ENCODE results near the gene GCFC2. TPM values are rescaled to one million over a fixed set of nuclear protein-coding genes. Genes with fewer than 3 reads are reported as not detected.
A peak's percentile ranks its signal among the peaks of the same experiment; 100 is the strongest.

Gene GCFC2
- total RNA-seq (2012; rRNA removed) = 19.8 and 21.2 TPM in 2 replicates

- peak within 1 kb of the TSS; percentile 92 for H3K9ac ChIP-seq (ENCODE audit: low read depth, low read length)
- H3K4me3 ChIP-seq (ENCODE audit: low read length) = peak within 1 kb of the TSS; percentile 74
- H3K4me1 ChIP-seq (ENCODE audit: control insufficient read depth, insufficient read depth, low read length) = peaks cover 29% of the 10 kb centered on the region
Measured at GRCh38 chr2:75710577-75711253, at the start of gene GCFC2. GCFC2 (minus strand) TSS chr2:75710915; CDS start chr2:75710855, 60 bp downstream.

GRCh38 chr2:75752828-75753227 lies 42.1 kb upstream of the GCFC2 start:
- H3K4me3 ChIP-seq (ENCODE audit: low read length) = no peak overlapping the region
- H3K36me3 ChIP-seq (ENCODE audit: insufficient read depth, low read length) = no peaks in the 10 kb centered on the region
- no peaks in the 10 kb centered on the region for H3K9me3 ChIP-seq (replicated peaks; ENCODE audit: low read length)
- H3K4me2 ChIP-seq (ENCODE audit: low read length) = no peak overlapping the region
- peaks cover 6% of the 10 kb centered on the region for H3K27me3 ChIP-seq (ENCODE audit: control insufficient read depth, insufficient read depth, low read length)
- no peak overlapping the region for H3K9ac ChIP-seq (ENCODE audit: low read depth, low read length)
- no peaks in the 10 kb centered on the region for H3K4me1 ChIP-seq (ENCODE audit: control insufficient read depth, insufficient read depth, low read length)

More at GRCh38 chr2:75710577-75711253, at the start of gene GCFC2:
- H3K9me3 ChIP-seq (replicated peaks; ENCODE audit: low read length) = no peaks in the 10 kb centered on the region
- H3K36me3 ChIP-seq (ENCODE audit: insufficient read depth, low read length) = no peaks in the 10 kb centered on the region
- no peaks in the 10 kb centered on the region for H3K27me3 ChIP-seq (ENCODE audit: control insufficient read depth, insufficient read depth, low read length)
- peak within 1 kb of the TSS; percentile 81 for H3K4me2 ChIP-seq (ENCODE audit: low read length)

- H3K36me3 ChIP-seq (ENCODE audit: insufficient read depth, low read length) = no peaks in the 10 kb centered on the region
- H3K4me1 ChIP-seq (ENCODE audit: control insufficient read depth, insufficient read depth, low read length) = no peaks in the 10 kb centered on the region
- no peaks in the 10 kb centered on the region for H3K9me3 ChIP-seq (replicated peaks; ENCODE audit: low read length)
- H3K4me2 ChIP-seq (ENCODE audit: low read length) = no peak overlapping the region
- peaks cover 6% of the 10 kb centered on the region for H3K27me3 ChIP-seq (ENCODE audit: control insufficient read depth, insufficient read depth, low read length)
- H3K4me3 ChIP-seq (ENCODE audit: low read length) = no peak overlapping the region
- H3K9ac ChIP-seq (ENCODE audit: low read depth, low read length) = no peak overlapping the region
Measured at GRCh38 chr2:75751824-75752468, 41.2 kb upstream of the GCFC2 start.

DNA sequence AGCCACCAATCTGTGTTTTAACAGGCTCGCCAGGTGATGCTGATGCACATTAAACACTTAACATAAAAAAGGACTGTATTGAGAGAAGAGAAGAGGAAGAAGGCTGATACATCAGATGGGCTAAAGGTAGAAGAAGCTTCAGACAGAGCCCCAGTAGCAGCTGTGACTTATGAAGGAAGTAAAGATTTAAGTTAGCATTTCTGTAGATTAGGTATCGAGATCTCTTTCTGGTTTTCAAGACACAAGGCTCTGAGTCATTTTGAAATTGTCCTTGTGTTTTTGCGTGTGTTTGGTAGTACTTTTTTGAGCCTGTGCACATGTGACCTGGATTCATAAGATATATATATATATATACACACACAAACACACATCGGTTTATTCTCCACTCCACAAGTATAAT lies 40.6 kb upstream of the GCFC2 start:
- Histone ChIP-seq H3K27me3 (ENCODE audit: control insufficient read depth, insufficient read depth, low read length) (peaks cover 6% of the 10 kb centered on the region), H3K4me3 (ENCODE audit: low read length) (no peak overlapping the region), H3K9me3 (replicated peaks; ENCODE audit: low read length) (no peaks in the 10 kb centered on the region), H3K9ac (ENCODE audit: low read depth, low read length) (no peak overlapping the region), H3K4me1 (ENCODE audit: control insufficient read depth, insufficient read depth, low read length) (no peaks in the 10 kb centered on the region), H3K4me2 (ENCODE audit: low read length) (no peak overlapping the region), H3K36me3 (ENCODE audit: insufficient read depth, low read length) (no peaks in the 10 kb centered on the region)

- no peak overlapping the region for H3K9ac ChIP-seq (ENCODE audit: low read depth, low read length)
- H3K4me1 ChIP-seq (ENCODE audit: control insufficient read depth, insufficient read depth, low read length) = no peaks in the 10 kb centered on the region
- H3K36me3 ChIP-seq (ENCODE audit: insufficient read depth, low read length) = no peaks in the 10 kb centered on the region
- no peak overlapping the region for H3K4me3 ChIP-seq (ENCODE audit: low read length)
- H3K4me2 ChIP-seq (ENCODE audit: low read length) = no peak overlapping the region
- H3K9me3 ChIP-seq (replicated peaks; ENCODE audit: low read length) = no peaks in the 10 kb centered on the region
- peaks cover 8% of the 10 kb centered on the region for H3K27me3 ChIP-seq (ENCODE audit: control insufficient read depth, insufficient read depth, low read length)
Measured at GRCh38 chr2:75737961-75738360, 27.2 kb upstream of the GCFC2 start.

- no peak overlapping the region for H3K4me3 ChIP-seq (ENCODE audit: low read length)
- H3K4me2 ChIP-seq (ENCODE audit: low read length) = no peak overlapping the region
Measured at GRCh38 chr2:75736276-75736675, 25.6 kb upstream of the GCFC2 start.

GRCh38 chr2:75729861-75730260 lies 19.1 kb upstream of the GCFC2 start:
- Histone ChIP-seq H3K9ac (ENCODE audit: low read depth, low read length) (no peak overlapping the region), H3K4me3 (ENCODE audit: low read length) (no peak overlapping the region), H3K36me3 (ENCODE audit: insufficient read depth, low read length) (no peaks in the 10 kb centered on the region), H3K4me2 (ENCODE audit: low read length) (no peak overlapping the region), H3K4me1 (ENCODE audit: control insufficient read depth, insufficient read depth, low read length) (no peaks in the 10 kb centered on the region), H3K27me3 (ENCODE audit: control insufficient read depth, insufficient read depth, low read length) (peaks cover 42% of the 10 kb centered on the region), H3K9me3 (replicated peaks; ENCODE audit: low read length) (no peaks in the 10 kb centered on the region)

More at GRCh38 chr2:75736276-75736675, 25.6 kb upstream of the GCFC2 start:
- Histone ChIP-seq H3K9ac (ENCODE audit: low read depth, low read length) (no peak overlapping the region), H3K9me3 (replicated peaks; ENCODE audit: low read length) (no peaks in the 10 kb centered on the region), H3K36me3 (ENCODE audit: insufficient read depth, low read length) (no peaks in the 10 kb centered on the region), H3K4me1 (ENCODE audit: control insufficient read depth, insufficient read depth, low read length) (no peaks in the 10 kb centered on the region), H3K27me3 (ENCODE audit: control insufficient read depth, insufficient read depth, low read length) (peaks cover 18% of the 10 kb centered on the region)

- peaks cover 42% of the 10 kb centered on the region for H3K27me3 ChIP-seq (ENCODE audit: control insufficient read depth, insufficient read depth, low read length)
- no peak overlapping the region for H3K9ac ChIP-seq (ENCODE audit: low read depth, low read length)
- H3K4me3 ChIP-seq (ENCODE audit: low read length) = no peak overlapping the region
- H3K9me3 ChIP-seq (replicated peaks; ENCODE audit: low read length) = no peaks in the 10 kb centered on the region
- no peak overlapping the region for H3K4me2 ChIP-seq (ENCODE audit: low read length)
- no peaks in the 10 kb centered on the region for H3K4me1 ChIP-seq (ENCODE audit: control insufficient read depth, insufficient read depth, low read length)
- H3K36me3 ChIP-seq (ENCODE audit: insufficient read depth, low read length) = no peaks in the 10 kb centered on the region
Measured at GRCh38 chr2:75728614-75729419, 18.1 kb upstream of the GCFC2 start.

- H3K4me2 ChIP-seq (ENCODE audit: low read length) = no peak overlapping the region
- no peak overlapping the region for H3K9ac ChIP-seq (ENCODE audit: low read depth, low read length)
- H3K36me3 ChIP-seq (ENCODE audit: insufficient read depth, low read length) = no peaks in the 10 kb centered on the region
- no peaks in the 10 kb centered on the region for H3K4me1 ChIP-seq (ENCODE audit: control insufficient read depth, insufficient read depth, low read length)
- H3K9me3 ChIP-seq (replicated peaks; ENCODE audit: low read length) = no peaks in the 10 kb centered on the region
- peaks cover 38% of the 10 kb centered on the region for H3K27me3 ChIP-seq (ENCODE audit: control insufficient read depth, insufficient read depth, low read length)
- H3K4me3 ChIP-seq (ENCODE audit: low read length) = no peak overlapping the region
Measured at GRCh38 chr2:75722687-75723086, 12.0 kb upstream of the GCFC2 start.

DNA sequence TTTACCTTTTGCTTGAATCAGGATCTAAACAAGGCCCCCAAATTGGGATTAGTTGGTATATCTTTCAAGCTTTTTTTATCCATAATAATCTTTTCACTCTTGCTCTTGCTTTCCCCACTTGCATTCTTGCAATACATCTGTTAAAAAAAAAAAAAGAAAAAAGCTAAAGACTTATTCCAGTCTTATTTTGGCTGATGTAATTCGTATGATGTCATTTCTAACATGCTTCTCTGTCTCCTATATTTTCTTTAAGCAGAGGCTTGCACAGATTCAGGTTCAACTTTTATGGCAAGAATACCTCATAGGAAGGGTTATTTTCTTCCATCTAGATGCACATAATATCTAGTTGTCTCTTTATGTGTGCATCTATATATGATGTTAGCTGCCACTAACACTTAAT lies 9.8 kb upstream of the GCFC2 start:
- H3K9ac ChIP-seq (ENCODE audit: low read depth, low read length) = no peak overlapping the region
- no peak overlapping the region for H3K4me2 ChIP-seq (ENCODE audit: low read length)
- no peaks in the 10 kb centered on the region for H3K9me3 ChIP-seq (replicated peaks; ENCODE audit: low read length)
- H3K36me3 ChIP-seq (ENCODE audit: insufficient read depth, low read length) = no peaks in the 10 kb centered on the region
- no peak overlapping the region for H3K4me3 ChIP-seq (ENCODE audit: low read length)
- no peaks in the 10 kb centered on the region for H3K4me1 ChIP-seq (ENCODE audit: control insufficient read depth, insufficient read depth, low read length)
- H3K27me3 ChIP-seq (ENCODE audit: control insufficient read depth, insufficient read depth, low read length) = peaks cover 29% of the 10 kb centered on the region

GRCh38 chr2:75719616-75720015 lies 8.9 kb upstream of the GCFC2 start:
- H3K4me2 ChIP-seq (ENCODE audit: low read length) = no peak overlapping the region

More at GRCh38 chr2:75719616-75720015, 8.9 kb upstream of the GCFC2 start:
- no peak overlapping the region for H3K9ac ChIP-seq (ENCODE audit: low read depth, low read length)
- peaks cover 29% of the 10 kb centered on the region for H3K27me3 ChIP-seq (ENCODE audit: control insufficient read depth, insufficient read depth, low read length)
- no peaks in the 10 kb centered on the region for H3K9me3 ChIP-seq (replicated peaks; ENCODE audit: low read length)
- H3K36me3 ChIP-seq (ENCODE audit: insufficient read depth, low read length) = no peaks in the 10 kb centered on the region
- H3K4me3 ChIP-seq (ENCODE audit: low read length) = no peak overlapping the region
- peaks cover 1% of the 10 kb centered on the region for H3K4me1 ChIP-seq (ENCODE audit: control insufficient read depth, insufficient read depth, low read length)
